GM21786 (cell line): ENCODE measurements around the gene GFY.

Experiments used
- ATAC-seq: cut with Tn5 transposase; IDR thresholded peaks from one replicate; pipeline ENCODE4 v1.9.1; 2021; ENCODE audit not compliant: unreplicated experiment

Gene GFY

GRCh38 chr19:49427855-49428546 is 2.8 kb downstream of the GFY start:
- ATAC-seq: no peak

- no peak for ATAC-seq
These were observed 3.6 kb downstream of the GFY start for GRCh38 chr19:49428547-49429451.

DNA sequence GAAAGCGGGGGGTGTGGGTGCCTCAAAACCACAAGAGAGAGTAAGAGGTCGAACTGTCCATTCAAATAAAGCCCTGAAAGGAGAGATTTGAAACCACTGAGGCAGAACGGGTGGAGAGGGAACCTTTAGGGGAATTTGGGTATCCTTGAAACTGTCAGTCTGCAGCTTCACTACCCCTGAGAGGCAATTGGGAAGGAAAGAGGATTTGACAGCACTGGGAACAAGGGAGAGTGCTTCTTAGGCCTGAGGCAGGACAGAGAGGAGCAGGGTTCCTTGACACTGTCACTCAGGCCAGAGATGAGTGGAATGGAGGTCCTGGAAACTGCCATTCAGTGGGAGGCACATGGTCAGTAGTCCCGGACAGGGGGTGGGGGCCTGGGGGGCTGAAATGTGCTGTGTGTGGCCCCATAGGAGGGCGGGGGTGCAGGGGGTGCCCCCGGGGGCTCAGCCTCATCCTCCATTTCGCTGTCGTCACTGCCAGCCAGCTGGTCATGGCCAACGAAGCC is 5.0 kb downstream of the GFY start:
- ATAC-seq: no peak

GRCh38 chr19:49430678-49431329 is 5.6 kb downstream of the GFY start:
- ATAC-seq: no peak

GRCh38 chr19:49431330-49431749 is 6.2 kb downstream of the GFY start:
- no peak for ATAC-seq

DNA sequence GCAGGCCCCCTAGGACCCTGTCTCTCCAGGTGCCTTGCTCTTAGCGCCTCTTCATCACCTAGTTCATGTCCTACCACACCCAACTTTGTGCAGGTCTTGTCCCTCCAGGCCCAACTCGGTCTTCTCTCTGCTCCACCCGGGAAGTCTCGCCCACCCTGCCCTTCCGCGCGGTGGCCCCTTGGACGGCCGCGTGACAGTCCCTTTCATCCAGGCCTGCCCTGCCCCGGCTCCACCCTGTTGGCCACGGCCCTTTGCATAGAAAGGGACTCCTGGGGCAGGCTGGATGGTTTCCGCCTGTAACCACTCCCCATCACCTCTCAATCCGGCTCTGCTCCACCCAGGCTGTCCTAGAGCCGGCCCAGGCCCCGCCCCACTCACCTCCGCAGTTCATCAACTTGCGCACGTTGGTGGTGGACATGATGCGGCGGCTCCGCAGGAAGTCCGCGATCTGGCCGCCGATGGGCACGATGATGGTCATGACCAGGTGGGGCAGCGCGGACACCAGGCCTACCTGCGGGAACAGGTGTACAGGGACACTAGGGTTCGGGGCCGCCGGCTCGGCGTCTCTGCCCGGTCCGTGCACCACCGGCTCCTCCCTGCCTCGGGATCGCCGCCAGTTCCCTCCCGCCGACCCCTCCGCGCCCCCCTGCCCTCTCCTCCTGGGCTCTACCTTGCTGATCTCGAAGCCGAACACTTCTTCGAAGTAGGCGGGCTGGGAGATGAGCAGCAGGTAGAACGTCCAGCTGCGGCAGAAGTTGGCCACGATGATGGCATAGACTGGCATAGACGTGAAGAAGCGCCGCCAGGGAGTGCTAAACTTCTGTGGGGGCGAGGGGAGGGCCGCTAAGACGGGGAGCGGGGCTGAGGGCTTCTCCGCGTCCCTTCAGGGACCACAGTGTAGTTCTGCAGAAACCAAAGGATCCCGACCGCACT is 7.2 kb downstream of the GFY start:
- no peak for ATAC-seq

DNA sequence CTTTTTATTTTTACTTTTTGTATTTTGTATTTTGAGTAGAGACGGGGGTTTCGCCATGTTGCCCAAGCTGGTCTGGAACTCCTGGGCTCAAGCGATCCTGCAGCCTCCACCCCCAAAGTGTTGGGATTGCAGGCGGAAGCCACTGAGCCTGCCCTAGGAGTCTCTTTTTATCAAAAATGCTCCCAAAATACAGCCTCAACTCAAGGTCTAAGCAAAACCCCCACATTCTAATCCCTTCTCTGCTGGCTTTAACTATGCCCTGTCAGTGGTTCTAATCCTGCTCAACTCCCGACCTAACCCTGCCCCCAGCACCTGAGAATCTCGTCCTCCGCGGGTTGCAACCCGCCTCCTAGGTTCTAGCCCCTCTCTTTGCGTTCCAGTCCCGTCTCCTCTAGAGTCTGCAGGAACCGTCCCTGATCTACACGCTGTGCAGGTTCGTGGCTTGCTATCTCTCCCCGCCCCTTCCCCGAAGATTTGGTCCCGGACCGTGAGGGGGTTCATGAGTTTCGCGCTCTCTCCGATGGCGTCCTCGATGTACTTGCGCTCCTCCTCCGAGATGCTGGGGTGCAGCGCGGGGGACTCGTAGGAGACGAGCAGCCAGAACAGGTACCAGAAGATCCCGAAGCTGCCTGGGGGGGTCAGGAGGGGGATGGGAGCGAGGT is 8.2 kb downstream of the GFY start:
- ATAC-seq: no peak

- ATAC-seq: no peak
These were observed 9.9 kb downstream of the GFY start for GRCh38 chr19:49434907-49435583.

DNA sequence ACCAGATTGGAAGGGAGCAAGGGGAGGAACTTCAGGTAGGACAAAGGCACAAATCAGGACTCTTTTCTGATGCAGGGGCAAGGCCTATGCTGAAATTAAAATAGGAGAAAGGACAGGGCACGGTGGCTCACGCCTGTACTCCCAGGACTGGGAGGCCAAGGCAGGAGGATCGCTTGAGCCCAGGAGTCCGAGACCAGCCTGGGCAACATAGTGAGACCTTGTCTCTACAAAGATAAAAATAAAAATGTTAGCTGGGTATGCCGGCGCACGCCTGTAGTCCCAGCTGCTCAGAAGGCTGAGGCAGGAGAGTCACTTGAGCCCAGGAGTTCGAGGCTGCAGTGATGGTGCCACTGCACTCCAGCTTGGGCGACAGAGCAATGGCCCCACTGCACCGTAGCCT is 10.5 kb downstream of the GFY start:
- no peak for ATAC-seq

DNA sequence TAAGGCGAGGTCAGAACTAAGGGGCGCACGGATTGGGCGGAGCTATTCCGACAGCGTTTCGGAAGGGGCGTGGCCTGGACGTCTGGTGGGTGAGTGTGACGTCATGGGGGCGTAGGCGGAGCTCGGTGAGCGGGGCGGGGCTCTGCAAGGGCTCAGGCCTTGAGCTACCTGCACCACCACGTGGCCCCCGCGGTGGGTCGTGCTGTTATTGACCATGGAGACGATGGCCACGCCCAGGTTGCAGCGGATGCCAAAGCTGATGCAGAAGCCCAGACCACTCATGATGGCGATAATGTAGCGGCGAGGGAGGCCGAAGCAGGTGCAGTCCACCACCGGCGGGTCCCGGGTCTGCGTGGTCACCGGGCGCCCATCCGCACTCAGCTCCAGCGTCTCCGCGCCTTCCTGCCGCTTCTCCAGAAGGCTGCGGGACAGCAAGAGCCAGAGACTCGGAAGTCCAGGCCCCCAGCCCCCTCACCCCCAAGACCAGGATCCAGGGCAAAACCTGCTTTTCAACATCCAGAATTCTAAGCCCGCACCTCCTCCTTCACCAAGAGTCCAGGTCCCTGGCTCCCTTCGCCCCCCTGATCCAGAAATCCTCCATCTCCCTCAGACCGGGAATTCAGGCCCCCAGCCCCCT is 11.3 kb downstream of the GFY start:
- ATAC-seq: no peak

DNA sequence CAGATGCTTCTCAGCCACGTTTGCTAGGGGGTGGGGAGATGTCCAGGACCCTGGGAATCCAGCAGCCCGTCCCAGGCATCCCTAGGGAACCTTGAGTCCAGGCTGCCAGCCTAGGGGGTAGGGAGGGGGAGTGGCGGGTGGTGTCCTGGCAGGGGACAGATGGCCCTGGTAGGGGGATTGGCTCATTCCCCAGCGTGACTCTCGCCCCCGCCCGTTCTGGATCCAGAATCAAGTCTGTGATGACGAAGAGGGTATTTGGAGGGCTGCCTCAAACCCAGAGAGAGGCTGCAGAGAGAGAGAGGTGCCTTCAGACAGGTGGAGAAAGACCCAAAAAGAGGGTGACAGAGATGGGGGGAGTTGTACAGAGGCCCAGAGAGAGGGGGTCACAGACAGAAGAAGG is 12.0 kb downstream of the GFY start:
- ATAC-seq: no peak

DNA sequence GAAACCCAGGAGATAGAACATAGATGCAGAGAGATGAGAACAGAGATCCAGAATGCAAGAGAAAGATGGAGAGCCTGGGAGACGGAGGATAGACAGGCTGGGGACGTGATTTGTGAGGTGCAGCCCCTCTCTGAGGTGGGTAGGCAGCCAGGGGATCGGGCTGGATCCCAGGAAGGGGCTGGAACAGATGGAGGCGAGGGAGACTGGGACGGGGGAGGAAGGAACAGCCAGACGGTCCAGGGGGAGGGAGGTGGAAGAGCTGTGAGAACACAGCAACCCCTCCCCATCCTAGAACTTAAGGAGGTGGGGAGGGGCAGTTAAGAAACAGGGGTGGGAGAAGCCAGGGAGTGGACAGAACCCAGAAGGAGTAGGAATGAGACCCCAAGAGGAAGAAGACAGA is 13.1 kb downstream of the GFY start:
- ATAC-seq: no peak

DNA sequence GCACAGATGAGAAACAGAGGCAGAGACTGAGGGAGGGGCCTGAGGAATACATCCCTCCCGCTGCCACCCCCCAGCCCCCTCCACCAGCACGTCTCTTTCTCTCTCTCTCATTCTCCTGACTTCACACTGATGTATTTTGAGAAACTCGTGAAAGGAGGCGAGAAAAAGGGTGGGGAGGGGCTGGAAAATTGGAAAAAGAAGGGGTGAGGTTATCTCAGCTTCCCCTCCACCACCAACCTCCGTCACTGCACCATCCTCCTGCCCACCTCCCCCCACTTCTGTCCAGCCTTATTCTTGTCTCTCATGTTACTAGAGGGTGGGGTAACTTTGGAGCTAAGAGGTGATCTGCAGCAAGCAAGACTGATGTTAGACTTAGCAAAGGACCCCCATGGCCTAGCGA is 14.6 kb downstream of the GFY start:
- no peak for ATAC-seq

DNA sequence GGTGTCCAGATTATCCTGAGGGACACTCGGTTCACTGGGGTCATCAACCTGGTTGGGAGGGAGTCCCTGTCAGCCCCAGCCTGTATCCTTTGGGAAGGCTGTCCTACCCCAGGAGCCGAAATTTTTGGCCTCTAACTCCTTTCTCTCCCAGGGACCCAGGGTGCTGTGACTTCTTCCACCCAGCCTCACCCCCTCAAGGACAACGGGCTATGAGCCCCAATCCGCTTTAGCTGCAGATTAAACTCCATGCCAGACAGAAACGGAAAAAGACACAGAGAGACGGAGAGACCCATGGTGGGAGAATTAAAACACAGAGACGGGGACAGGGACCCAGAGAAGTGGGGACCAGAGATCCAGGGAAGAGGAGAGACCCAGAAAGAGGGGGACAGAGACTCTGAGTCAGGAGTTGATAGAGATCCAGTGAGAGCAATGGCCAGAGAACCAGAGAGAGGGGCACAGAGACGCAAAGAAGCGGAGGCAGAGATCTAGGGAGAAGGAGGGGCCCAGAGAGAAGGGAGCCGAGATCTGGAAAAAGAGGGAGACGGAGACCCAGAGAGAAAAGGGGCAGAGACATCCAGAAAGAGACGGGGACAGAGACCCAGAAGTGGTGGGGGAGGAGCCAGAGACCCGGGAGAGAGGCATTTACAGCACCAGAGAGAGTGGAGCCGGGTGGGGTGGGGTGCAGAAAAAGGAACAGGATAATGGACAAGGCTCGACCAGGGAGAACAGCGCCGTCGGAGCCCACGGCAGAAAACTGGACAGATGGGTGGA is 15.4 kb downstream of the GFY start:
- no peak for ATAC-seq

- no peak for ATAC-seq
These were observed 16.2 kb downstream of the GFY start, which contains the start of gene SLC17A7 for GRCh38 chr19:49441210-49441959. Gene SLC17A7 (minus strand): TSS chr19:49441527. CDS start chr19:49441379, 148 bp downstream.

DNA sequence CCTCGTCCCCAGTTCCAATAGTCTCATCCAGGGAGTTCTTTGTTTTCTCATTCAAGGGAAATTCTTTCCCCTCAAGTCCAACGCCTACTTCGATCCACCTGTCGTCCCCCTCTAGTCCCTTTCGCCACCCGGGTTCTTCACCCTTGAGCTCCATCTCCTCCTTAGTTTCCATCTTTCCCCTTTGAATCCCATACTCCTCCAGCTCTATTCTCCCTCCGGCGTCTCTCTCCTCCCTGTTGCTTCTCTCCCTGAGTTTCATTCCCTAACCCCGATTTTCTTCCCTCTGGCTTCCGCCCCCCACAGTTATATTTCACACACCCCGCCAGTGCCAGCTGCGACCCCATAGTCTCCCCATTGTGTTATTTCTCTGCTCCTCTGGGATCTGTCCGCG is 16.8 kb downstream of the GFY start:
- no peak for ATAC-seq

- no peak for ATAC-seq
These were observed 17.2 kb downstream of the GFY start for GRCh38 chr19:49442354-49442753.
